Small intestine (tissue), 7 donors: ENCODE data around the gene ZDHHC14. TPM values are rescaled to one million over a fixed set of nuclear protein-coding genes. Genes with fewer than 3 reads are reported as not detected.

Source experiments
- DNase-seq, 2 donors: peaks; one replicate each; pipeline versions ENCODE4 v3.0.0 to v3.0.0-alpha.2; 2013
- FAIRE-seq: peaks from 2 replicates; lab custom pipeline; 2012; peaks lifted over from hg19 to GRCh38; lab: Jason Lieb, UNC
- H3K27ac ChIP-seq, 3 donors: one replicate each; pipeline ENCODE4 v1.5.1; 2013; ENCODE audit warnings: low read length in 2 of 3, mild to moderate bottlenecking in 2 of 3, control low read depth in 1 of 3, inconsistent platforms in 1 of 3, low read depth in 1 of 3, moderate library complexity in 1 of 3
- H3K27me3 ChIP-seq, 3 donors: one replicate each; pipeline ENCODE4 v1.6.1; 2013; ENCODE audit warnings: low read length in 3 of 3, inconsistent platforms in 1 of 3; ENCODE audit not compliant: control insufficient read depth in 3 of 3, insufficient read depth in 3 of 3
- H3K36me3 ChIP-seq, 3 donors: one replicate each; pipeline ENCODE4 v1.6.1; 2013; ENCODE audit warnings: low read length in 3 of 3, inconsistent platforms in 1 of 3, low read depth in 1 of 3, mild to moderate bottlenecking in 1 of 3, moderate library complexity in 1 of 3; ENCODE audit not compliant: control insufficient read depth in 3 of 3, insufficient read depth in 2 of 3
- H3K4me1 ChIP-seq, 3 donors: one replicate each; pipeline ENCODE4 v1.6.1; 2013; ENCODE audit warnings: low read length in 2 of 3, inconsistent platforms in 1 of 3, low read depth in 1 of 3, mild to moderate bottlenecking in 1 of 3, moderate library complexity in 1 of 3; ENCODE audit not compliant: control insufficient read depth in 3 of 3, insufficient read depth in 2 of 3
- H3K4me3 ChIP-seq, 3 donors: one replicate each; pipeline ENCODE4 v1.5.1; 2013; ENCODE audit warnings: low read length in 3 of 3, control low read depth in 1 of 3, inconsistent platforms in 1 of 3, low read depth in 1 of 3, mild to moderate bottlenecking in 1 of 3, moderate library complexity in 1 of 3
- H3K9me3 ChIP-seq, 2 donors: one replicate each; pipeline ENCODE4 v1.6.1; 2013; ENCODE audit warnings: low read depth in 1 of 2, low read length in 1 of 2; ENCODE audit not compliant: control insufficient read depth in 2 of 2, insufficient read depth in 1 of 2
- WGBS, 3 donors: extraction: QIAGEN DNeasy Blood & Tissue Kit; methylation state at CpG; one replicate each; pipeline ENCODE4 v1.1.7; 2013; 5-methylcytosine and 5-hydroxymethylcytosine counted together
- polyA plus RNA-seq, 4 donors: library from polyadenylated mRNA; stranded (reverse) in 3 of 4; unstranded in 1 of 4; fragments of 200-250 nt in 3 of 4; fragments of 120-200 nt in 1 of 4; gene quantifications; one replicate each; pipeline versions ENCODE4 v1.2.1 to v1.2.3, GENCODE V29; 2013
- donor health status: healthy with polysubstance abuse.
- donor health status: control.
- donor health status: control.
- donor health status: Bipolar disorder and iron deficiency.
- donor health status: healthy.

ZDHHC14 gene
- polyA plus RNA-seq, 4 donors = 3.4 to 27.7 (median 10.3) TPM

DNA sequence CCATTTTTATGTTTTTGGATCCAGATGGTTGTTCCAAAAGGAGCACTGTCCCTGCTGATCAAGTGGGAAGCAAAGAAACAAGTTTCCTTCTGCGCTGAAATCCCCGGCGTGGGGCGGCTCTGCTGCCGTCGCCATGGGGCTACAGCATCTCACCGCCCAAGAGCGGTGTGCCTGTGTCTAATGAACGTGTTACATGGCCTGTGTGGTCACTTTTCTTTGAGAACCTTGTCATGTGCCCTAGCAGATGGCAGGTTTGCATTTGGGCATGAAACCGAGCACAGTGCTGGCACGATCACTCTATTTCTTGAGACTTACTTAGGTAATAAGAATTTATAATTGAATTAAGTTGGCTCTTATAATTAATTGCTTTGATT is 51.9 kb downstream of the ZDHHC14 start:
- Histone ChIP-seq H3K9me3 (no peaks in the 10 kb centered on the region), H3K4me3 (no peak overlapping the region), H3K27me3 (no peaks in the 10 kb centered on the region), H3K4me1 (peaks cover 0 to 18% (median 0%) of the 10 kb centered on the region in 3 donors), H3K36me3 (peaks cover 0 to 8% (median 0%) of the 10 kb centered on the region in 3 donors), H3K27ac (no peak overlapping the region)
- no peak for FAIRE-seq
- WGBS, 3 donors = 96% methylated on average over 11 of the region's 11 CpGs
- no peak for DNase-seq

DNA sequence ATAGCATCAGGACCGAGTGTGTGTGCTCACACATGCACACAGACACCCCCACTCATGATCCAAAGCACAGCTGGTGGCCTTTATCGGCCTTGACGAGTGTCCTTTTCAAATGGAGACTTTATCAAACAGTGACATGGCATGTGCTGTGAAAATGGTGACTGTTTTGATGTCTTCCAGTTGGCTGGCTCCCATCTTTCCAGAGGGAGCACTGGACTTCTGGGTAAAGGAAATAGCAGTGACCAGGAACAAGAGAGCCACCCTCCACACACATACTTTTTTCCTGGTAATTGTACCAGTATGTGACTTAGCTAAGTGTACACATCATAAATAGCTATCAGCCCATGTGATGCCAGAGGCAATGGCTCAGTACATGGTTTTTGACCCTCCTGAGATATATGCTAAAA is 52.7 kb downstream of the ZDHHC14 start:
- Histone ChIP-seq H3K36me3 (peaks cover 0 to 8% (median 0%) of the 10 kb centered on the region in 3 donors), H3K4me1 (peaks cover 0 to 15% (median 0%) of the 10 kb centered on the region in 3 donors), H3K27ac (peak overlapping the region in 1 of 3 donors; percentile 10), H3K9me3 (no peaks in the 10 kb centered on the region), H3K27me3 (no peaks in the 10 kb centered on the region), H3K4me3 (no peak overlapping the region)
- DNase-seq (peak; percentile 12 to 31), FAIRE-seq (no peak)
- WGBS, 3 donors = 86 to 96% (median 91%) methylated on average over 3 of the region's 3 CpGs

DNA sequence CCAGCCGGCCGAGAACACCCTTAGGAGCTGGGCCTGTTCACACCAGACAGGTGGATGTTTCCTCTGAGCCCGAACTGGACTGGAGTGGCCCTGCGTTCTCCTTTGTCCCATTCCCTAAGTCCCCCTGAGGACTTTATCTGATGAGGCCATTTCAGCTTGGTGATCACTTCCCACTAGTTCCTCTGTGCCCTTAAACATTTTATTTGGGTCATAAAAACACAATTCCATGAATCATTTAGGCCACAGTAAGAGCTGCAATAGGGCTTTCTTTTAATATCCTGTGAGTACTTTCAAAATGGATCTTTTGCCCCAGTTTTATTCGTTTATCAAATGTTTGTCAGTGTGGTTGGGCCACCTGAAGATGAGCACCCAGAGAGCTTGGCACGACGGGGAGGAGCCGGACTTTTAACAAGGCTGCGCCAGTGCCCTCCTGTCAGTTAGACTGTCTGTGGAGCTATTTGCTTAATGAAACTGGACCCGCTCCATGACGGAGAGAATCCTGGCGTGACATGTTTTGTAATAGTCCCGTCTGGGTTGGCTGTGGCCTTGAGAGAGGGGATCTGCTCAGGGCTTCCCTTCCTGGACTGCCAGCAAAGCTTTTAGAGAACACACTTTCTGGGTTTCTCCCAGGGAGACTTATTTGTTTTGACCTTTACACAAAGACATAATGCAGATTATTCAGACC is 53.5 kb downstream of the ZDHHC14 start:
- H3K27ac ChIP-seq = peak overlapping the region in 1 of 3 donors; percentile 18
- DNase-seq (no peak), FAIRE-seq (no peak)
- no peaks in the 10 kb centered on the region for H3K27me3 ChIP-seq
- H3K4me1 ChIP-seq = peaks cover 0 to 10% (median 0%) of the 10 kb centered on the region in 3 donors
- H3K36me3 ChIP-seq = peaks cover 0 to 8% (median 0%) of the 10 kb centered on the region in 3 donors
- no peaks in the 10 kb centered on the region for H3K9me3 ChIP-seq
- 75 to 86% (median 85%) methylated on average over 13 of the region's 13 CpGs for WGBS, 3 donors
- no peak overlapping the region for H3K4me3 ChIP-seq

DNA sequence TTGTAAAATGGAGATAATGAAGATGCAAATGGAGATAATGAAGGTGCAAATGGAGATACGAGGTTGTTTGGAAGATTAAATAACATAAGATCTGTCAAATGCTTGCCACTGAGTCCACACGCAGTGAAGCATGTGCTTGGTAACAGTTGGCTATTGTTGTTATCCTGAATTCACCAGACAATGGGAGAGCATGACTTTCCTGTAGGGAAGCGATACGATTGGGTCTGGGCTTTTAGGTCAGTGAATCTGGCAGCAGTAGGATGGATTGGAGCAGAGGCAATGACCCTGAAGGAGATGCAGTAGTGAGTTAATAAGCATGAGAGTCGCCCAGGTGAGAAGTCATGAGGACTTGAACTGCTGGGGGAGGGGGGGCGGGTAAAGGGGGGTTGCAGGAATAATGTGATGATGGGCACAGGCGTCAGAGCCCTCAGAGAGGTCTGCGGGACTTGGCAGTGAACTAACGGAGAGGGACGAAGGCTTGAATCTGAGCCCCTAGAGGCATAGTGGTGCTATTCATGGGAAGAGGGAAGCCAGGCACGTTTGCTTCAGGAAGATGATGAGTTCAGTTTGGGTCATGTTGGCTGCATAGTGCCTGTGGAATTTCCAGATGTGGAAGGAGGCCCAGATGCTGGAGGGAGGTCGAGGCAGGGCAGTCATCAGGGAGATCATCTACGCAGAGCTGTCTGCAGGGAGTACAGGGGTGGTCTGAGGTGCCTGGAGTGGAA is 55.4 kb downstream of the ZDHHC14 start:
- H3K9me3 ChIP-seq = no peaks in the 10 kb centered on the region
- peaks cover 0 to 10% (median 0%) of the 10 kb centered on the region in 3 donors for H3K4me1 ChIP-seq
- H3K27ac ChIP-seq = no peak overlapping the region
- DNase-seq = no peak
- H3K27me3 ChIP-seq = no peaks in the 10 kb centered on the region
- WGBS, 3 donors = 72 to 92% (median 85%) methylated on average over 13 of the region's 13 CpGs
- FAIRE-seq = no peak
- H3K36me3 ChIP-seq = peaks cover 0 to 8% (median 0%) of the 10 kb centered on the region in 3 donors
- H3K4me3 ChIP-seq = no peak overlapping the region

DNA sequence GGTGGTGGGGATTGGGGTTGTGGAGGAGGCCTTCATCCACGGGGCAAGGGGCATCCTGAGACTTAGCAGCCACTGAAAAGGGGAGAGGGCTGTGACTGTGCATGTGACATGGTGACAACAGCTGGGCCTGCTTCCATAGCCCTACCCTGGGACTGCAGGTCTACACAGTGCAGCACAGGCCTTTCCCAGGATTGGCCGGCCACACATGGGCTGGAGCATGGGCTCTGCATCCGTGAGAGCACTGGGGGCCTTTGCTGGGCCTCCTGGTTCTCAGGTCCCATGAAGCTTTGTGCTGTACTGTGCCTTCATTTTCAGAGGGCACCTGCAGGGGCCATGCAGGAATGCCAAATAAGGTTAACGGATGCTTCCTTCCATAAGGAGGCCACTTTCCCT is 56.0 kb downstream of the ZDHHC14 start:
- H3K4me3 ChIP-seq = no peak overlapping the region
- H3K9me3 ChIP-seq = no peaks in the 10 kb centered on the region
- H3K36me3 ChIP-seq = peaks cover 0 to 8% (median 0%) of the 10 kb centered on the region in 3 donors
- WGBS, 3 donors = 86 to 94% (median 88%) methylated on average over 4 of the region's 4 CpGs
- no peak overlapping the region for H3K27ac ChIP-seq
- no peak for DNase-seq
- FAIRE-seq = no peak
- no peaks in the 10 kb centered on the region for H3K27me3 ChIP-seq
- H3K4me1 ChIP-seq = peaks cover 0 to 7% (median 0%) of the 10 kb centered on the region in 3 donors

DNA sequence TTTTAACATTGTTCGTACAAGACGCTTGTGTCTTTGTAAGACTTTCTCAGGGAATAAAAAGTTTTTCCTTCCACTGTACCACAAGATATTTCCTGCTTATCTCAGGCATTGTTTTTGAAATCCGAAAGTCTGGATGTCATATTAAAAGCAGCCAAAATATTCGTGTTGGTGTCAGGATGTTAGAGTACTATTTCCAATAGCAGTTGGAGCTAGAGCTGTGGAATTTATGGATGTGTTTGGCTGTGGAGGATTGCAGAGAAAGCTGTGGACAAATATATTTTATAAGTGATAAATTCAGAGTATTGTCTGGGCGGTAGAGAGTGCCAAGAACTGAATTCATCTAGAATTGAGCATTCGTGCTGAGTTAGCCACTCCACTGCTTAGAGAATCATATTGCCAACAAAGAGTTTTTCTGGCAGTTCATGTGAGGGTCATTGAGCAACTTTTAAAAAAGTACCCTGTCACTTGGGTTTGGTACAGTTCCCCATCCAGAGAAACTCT is 57.7 kb downstream of the ZDHHC14 start:
- H3K27me3 ChIP-seq = no peaks in the 10 kb centered on the region
- no peak for FAIRE-seq
- no peak overlapping the region for H3K4me3 ChIP-seq
- H3K27ac ChIP-seq = no peak overlapping the region
- no peaks in the 10 kb centered on the region for H3K9me3 ChIP-seq
- no peak for DNase-seq
- H3K4me1 ChIP-seq = peaks cover 0 to 3% (median 0%) of the 10 kb centered on the region in 3 donors
- H3K36me3 ChIP-seq = peaks cover 0 to 13% (median 0%) of the 10 kb centered on the region in 3 donors
- 57 to 89% (median 88%) methylated on average over 6 of the region's 6 CpGs for WGBS, 3 donors

DNA sequence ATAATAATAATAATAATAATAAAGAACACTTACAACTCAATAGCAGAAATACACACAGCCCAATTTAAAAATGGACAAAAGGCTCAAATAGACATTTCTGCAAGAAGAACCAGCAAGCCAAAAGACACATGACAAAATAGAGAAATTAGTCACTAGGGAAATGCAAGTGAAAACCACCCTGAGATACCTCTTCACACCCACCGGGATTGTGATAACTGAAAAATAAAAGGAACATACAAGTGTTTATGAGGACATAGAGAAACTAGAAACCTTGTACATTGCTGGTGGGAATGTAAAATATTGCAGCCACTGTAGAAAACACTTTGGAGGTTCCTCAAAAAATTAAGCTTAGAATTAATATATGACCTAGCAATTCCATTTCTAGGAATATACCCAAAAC is 59.2 kb downstream of the ZDHHC14 start:
- 69 to 88% (median 69%) methylated on average over 1 of the region's 1 CpG for WGBS, 3 donors
- no peak overlapping the region for H3K27ac ChIP-seq
- H3K36me3 ChIP-seq = peaks cover 0 to 16% (median 0%) of the 10 kb centered on the region in 3 donors
- no peak overlapping the region for H3K4me3 ChIP-seq
- FAIRE-seq = no peak
- no peaks in the 10 kb centered on the region for H3K9me3 ChIP-seq
- no peaks in the 10 kb centered on the region for H3K4me1 ChIP-seq
- DNase-seq = no peak
- no peaks in the 10 kb centered on the region for H3K27me3 ChIP-seq

DNA sequence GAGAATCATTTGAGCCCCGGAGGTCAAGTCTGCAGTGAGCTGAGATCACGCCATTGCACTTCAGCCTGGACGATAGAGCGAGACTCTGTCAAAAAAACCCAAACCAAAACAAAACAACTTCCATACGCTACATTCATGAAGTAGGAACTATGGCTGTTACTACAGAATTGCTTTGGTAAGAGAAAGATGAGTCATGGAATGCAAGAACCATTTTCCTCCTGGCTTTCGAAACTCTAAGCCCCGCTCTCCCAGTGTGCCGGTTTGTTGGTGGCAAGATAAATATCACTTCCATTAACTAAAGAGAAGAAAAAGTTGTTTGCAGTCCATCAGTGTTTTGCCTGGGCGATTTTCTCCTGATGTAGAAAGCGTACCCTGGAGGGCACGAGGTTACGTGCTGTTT is 61.3 kb downstream of the ZDHHC14 start:
- no peak for FAIRE-seq
- DNase-seq = no peak
- Histone ChIP-seq H3K27ac (no peak overlapping the region), H3K27me3 (no peaks in the 10 kb centered on the region), H3K4me1 (no peaks in the 10 kb centered on the region), H3K9me3 (no peaks in the 10 kb centered on the region), H3K4me3 (no peak overlapping the region), H3K36me3 (peaks cover 0 to 14% (median 2%) of the 10 kb centered on the region in 3 donors)
- 84 to 94% (median 87%) methylated on average over 12 of the region's 12 CpGs for WGBS, 3 donors
